T-helper 2 cell treated with Interferon-gamma antibody and Interleukin-4, amounts not matched to agents 100 ng/mL and 5 ng/mL, for 36 hours (primary cell): ENCODE results near the gene ABCB9. TPM values are rescaled to one million over a fixed set of nuclear protein-coding genes. Genes with fewer than 3 reads are reported as not detected.

Experiments
- intact Hi-C: fragments of 100-400 bp; cut with micrococcal nuclease; formaldehyde crosslinking; loops from one replicate; pipeline ENCODE4 v1.15.1; 2023
- total RNA-seq: library from RNA; stranded (reverse); gene quantifications from 2 replicates; pipeline ENCODE4 v1.2.3, GENCODE V29; 2022

The ABCB9 gene
- total RNA-seq, 1 donor from 2014 or later = 5.8 TPM

GRCh38 chr12:122964439-122965257, 1.6 kb downstream of the ABCB9 start:
- intact Hi-C loops = no loop called here

GRCh38 chr12:122963941-122964265, 2.4 kb downstream of the ABCB9 start:
- intact Hi-C loops = no loop called here

GRCh38 chr12:122961531-122962329, 4.5 kb downstream of the ABCB9 start:
- intact Hi-C loops = no loop called here

- intact Hi-C loops = no loop called here
Measured at GRCh38 chr12:122960193-122960569, 6.1 kb downstream of the ABCB9 start.

- intact Hi-C loops = no loop called here
Measured at GRCh38 chr12:122959566-122960192, 6.6 kb downstream of the ABCB9 start.

- intact Hi-C loops = no loop called here
Measured at GRCh38 chr12:122958198-122958888, 7.9 kb downstream of the ABCB9 start.

GRCh38 chr12:122956035-122956434, 10.2 kb downstream of the ABCB9 start:
- intact Hi-C loops = no loop called here

- intact Hi-C loops = no loop called here
Measured at GRCh38 chr12:122955156-122955555, 11.1 kb downstream of the ABCB9 start.

GRCh38 chr12:122951979-122952892, 14.0 kb downstream of the ABCB9 start:
- intact Hi-C loops = loop anchor here (1.0 to 5.0 kb wide), 3 partner anchors 70 to 159 kb away; no protein-coding TSS in a partner anchor

- intact Hi-C loops = loop anchor here (5.0 kb wide), 1 partner anchor 69 kb away; no protein-coding TSS in a partner anchor
Measured at GRCh38 chr12:122951406-122951805, 14.9 kb downstream of the ABCB9 start.

- intact Hi-C loops = loop anchor here (5.0 kb wide), 1 partner anchor 68 kb away; no protein-coding TSS in a partner anchor
Measured at GRCh38 chr12:122949816-122950675, 16.2 kb downstream of the ABCB9 start.

GRCh38 chr12:122949405-122949804, 16.9 kb downstream of the ABCB9 start:
- intact Hi-C loops = no loop called here

GRCh38 chr12:122948605-122949004, 17.7 kb downstream of the ABCB9 start:
- intact Hi-C loops = no loop called here

GRCh38 chr12:122947352-122947792, 18.9 kb downstream of the ABCB9 start:
- intact Hi-C loops = no loop called here

- intact Hi-C loops = no loop called here
Measured at GRCh38 chr12:122946690-122947341, 19.4 kb downstream of the ABCB9 start.

- intact Hi-C loops = no loop called here
Measured at GRCh38 chr12:122944605-122945592, 21.4 kb downstream of the ABCB9 start.

- intact Hi-C loops = no loop called here
Measured at GRCh38 chr12:122943196-122943595, 23.1 kb downstream of the ABCB9 start.
